Measurements from ENCODE around the gene TMEM131L.
"Not testable (repeated sequence)": the region's sequence is repeated elsewhere in the genome, so short reads cannot be mapped to it uniquely, and the experiment has no call there.

TMEM131L gene

DNA sequence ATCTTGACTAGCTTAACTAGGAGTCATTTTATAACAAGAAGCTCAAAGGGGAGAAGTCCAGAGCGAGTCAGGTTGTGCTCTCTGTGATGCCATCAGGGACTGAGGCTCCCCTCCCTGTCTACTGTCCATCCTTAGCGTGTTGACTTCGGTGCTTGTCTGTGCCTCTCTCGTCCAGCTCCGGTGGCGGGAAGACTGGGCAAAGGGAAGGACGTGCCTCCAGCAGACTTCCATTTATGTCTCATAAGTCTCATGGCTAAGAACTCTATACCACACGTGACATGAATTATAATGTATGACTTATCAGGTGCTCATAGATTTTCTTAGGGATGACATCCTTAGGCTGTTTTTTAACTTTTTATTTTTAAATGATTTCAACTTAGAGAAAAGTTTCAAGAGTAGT is 125.3 kb downstream of the TMEM131L start:
- in situ Hi-C loops (cut with MboI; ENCODE audit: low pct_unique_long_range_greater_than_20kb, low sequenced_read_pairs) = loop anchor here (25.0 kb wide), 1 partner anchor 429 kb away; no protein-coding TSS in a partner anchor
- no peak for DNase-seq

DNA sequence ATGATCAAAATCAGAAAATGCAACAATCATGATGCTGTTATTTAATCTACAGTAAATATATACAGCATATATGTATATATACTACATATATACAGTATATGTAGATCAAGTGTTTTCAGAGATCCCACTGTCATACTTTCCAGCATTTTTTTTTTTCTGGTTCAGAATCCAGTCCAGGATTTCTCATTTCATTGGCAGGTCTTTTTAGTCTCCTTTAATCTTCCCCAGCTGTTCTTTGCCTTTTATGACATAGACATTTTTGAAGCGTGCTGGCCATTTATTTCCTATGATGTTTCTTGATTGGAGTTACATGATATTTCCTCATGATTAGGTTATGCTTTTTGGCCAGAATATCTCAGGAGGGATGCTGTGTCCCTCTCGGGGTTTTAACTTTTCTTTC is 125.9 kb downstream of the TMEM131L start:
- in situ Hi-C loops (cut with MboI; ENCODE audit: low pct_unique_long_range_greater_than_20kb, low sequenced_read_pairs) = loop anchor here (25.0 kb wide), 1 partner anchor 430 kb away; no protein-coding TSS in a partner anchor
- no peak for DNase-seq

DNA sequence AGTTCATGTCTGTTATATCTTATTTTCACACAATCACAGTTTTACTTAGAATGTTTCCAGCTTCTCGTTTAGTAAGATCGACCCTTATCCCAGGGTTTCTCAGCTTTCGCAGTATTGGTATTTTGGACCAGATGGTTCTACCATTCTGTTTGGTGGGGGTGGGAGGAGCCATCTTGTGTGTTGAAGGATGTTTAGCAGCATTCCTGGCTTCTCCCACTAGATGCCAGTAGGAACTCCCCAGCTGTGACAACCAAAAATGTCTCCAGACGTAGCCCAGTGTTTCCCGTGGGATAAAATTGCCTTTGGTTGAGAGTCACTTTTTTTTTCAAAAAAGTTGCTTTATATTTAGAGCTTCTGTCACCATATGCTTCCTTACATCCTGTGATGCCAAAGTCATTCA is 127.0 kb downstream of the TMEM131L start:
- no peak for DNase-seq
- in situ Hi-C loops (cut with MboI; ENCODE audit: low pct_unique_long_range_greater_than_20kb, low sequenced_read_pairs) = loop anchor here (25.0 kb wide), 1 partner anchor 431 kb away; no protein-coding TSS in a partner anchor

DNA sequence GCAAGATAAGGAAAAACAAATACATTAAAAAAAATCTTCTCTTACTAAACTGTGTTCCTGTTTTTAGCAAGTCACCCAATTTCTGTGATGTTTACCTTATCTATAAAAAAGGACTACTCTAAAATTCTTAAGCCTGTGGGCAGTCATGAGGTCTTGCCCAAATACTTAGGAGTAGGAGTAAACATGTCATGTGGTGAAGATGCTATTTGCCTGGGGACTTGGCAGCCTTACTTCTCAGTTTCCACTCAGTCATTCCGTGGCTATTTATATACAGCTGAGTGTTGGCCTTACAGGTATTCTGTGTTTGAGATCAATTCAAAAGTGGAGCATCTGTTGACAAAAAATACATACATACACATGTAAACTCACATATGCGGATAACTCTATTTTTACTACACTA is 128.1 kb downstream of the TMEM131L start:
- in situ Hi-C loops (cut with MboI; ENCODE audit: low pct_unique_long_range_greater_than_20kb, low sequenced_read_pairs) = loop anchor here (25.0 kb wide), 1 partner anchor 432 kb away; no protein-coding TSS in a partner anchor
- no peak for DNase-seq

DNA sequence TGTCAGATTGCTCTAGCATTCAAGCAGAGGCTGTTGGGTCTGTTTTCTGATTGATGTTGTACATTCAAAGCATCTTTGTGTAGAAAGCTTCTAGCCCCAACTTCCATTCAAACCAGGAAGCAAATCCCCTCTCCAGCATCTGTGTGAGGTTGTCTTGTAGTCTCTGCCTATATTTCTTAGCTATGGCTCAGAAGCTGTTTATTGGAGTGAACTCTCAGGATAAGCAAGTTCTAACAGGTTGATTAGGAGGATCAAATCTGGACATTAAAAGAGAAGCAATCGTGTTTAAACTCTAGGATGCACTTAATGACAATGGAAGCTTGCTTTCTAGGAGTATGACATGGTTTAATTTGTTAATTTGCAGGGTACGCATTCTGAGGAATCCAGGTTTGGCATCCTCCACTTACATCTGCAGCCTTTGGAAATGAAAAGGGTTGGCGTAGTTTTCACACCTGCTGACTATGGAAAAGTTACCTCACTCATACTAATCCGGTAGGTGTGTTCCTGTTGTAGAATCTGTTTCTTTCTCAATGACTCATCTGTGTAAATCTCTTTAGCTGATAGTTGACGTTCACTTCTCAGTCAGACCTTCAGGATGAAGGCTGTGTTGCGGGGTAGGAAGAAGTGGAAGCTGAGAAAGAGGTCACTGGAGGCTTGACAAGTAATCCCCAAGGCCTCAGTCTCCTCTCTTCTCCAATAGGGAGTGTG is 129.9 kb downstream of the TMEM131L start:
- in situ Hi-C loops (cut with MboI; ENCODE audit: low pct_unique_long_range_greater_than_20kb, low sequenced_read_pairs) = loop anchor here (25.0 kb wide), 1 partner anchor 434 kb away; no protein-coding TSS in a partner anchor
- no peak for DNase-seq

DNA sequence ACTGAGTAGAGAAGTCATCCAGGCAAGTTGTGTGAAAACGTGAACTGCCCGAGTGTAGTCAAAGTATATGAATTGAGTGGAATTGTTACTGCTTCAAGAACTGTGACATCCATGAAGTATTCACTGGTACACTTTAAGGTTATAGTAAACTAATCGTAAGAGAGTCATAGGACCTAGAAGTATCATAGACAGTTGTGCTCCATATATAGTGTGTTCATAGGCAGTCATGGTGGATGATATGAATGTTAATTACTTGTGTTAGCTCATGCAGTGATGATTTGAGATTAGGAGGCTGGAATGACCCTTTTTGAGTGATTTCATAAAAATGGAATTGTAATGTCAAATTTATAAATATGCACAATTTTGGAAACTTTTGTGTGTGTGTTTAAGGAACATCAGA is 136.6 kb downstream of the TMEM131L start:
- in situ Hi-C loops (cut with MboI; ENCODE audit: low pct_unique_long_range_greater_than_20kb, low sequenced_read_pairs) = no loop called here
- DNase-seq = no peak

DNA sequence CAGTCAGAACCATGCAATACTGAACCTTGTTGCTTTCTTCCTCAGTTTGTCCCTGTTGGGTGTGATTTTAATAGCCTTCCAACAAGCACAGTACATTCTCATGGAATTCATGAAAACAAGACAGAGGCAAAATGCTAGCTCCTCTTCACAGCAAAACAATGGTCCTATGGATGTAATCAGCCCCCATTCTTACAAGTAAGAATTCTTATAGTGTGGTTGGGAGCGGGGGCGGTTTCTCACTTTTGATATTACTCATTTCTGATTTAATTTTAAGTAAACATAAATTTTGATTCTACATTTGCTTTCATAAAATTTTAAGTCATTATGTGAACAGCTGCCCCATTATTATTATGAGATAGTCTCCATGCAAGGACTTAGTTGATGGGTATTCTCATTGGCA is 137.1 kb downstream of the TMEM131L start:
- DNase-seq = no peak
- in situ Hi-C loops (cut with MboI; ENCODE audit: low pct_unique_long_range_greater_than_20kb, low sequenced_read_pairs) = no loop called here

DNA sequence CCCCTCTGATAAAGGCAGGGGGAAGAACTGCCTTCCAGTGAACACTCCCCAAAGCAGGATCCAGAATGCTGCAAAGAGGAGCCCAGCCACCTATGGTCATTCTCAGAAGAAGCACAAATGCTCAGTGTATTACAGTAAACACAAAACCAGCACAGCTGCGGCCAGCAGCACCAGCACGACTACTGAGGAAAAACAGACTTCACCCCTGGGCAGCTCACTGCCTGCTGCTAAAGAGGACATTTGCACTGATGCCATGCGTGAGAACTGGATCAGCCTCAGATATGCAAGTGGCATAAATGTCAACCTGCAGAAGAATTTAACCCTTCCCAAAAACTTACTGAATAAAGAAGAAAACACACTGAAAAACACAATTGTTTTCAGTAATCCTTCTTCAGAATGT is 137.7 kb downstream of the TMEM131L start:
- DNase-seq = no peak
- in situ Hi-C loops (cut with MboI; ENCODE audit: low pct_unique_long_range_greater_than_20kb, low sequenced_read_pairs) = no loop called here

DNA sequence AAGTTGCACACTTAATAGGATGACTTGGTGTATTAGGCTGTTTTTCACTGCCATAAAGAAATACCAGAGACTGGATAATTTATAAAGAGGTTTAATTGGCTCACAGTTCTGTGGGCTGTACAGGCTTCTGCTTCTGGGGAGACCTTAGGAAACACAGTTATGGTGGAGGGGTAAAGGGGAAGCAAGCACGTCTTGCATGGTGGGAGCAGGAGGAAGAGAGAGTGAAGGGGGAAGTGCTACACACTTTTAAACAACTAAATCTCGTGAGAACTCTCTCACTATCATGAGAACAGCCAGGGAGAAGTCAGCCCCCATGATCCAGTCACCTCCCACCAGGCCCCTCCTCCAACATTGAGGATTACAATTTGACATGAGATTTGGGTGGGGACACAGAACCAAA is 142.9 kb downstream of the TMEM131L start:
- peak; percentile 66 for DNase-seq
- in situ Hi-C loops (cut with MboI; ENCODE audit: low pct_unique_long_range_greater_than_20kb, low sequenced_read_pairs) = not testable (repeated sequence)

DNA sequence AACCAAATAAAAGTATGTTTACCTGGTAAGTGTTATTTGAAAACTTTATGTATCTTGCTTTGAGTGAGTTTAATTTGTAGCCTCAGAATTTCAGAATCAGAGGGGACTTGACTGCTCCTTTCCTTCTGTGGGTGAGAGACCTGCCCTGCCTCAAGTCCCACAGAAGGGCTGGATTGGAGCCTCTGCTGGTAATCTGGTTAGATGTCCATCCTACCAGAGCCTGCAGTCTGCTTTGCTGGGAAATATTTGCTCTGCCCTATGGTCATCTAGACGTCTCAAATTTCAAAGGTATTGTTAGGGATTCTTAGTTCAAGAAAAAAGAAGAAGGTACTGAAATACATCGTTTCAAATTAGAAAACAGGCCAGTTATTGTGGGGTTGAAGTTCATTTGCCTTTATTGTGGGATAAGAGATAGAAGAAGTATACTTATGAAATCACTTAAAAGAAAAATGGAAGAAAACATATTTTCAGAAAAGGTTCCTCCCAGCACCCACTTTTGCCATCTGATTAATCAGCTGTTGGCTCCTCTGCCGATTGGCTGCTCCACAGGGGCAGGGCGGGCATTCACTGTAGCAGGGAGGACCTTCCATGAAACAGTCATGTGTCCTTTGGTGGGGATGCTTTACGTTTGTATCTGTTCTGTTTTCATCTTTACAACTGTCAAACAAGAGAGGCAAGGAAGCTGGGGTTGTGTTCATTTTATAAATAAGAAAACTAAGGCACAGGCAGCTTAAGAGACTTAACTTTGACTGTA is 144.6 kb downstream of the TMEM131L start:
- in situ Hi-C loops (cut with MboI; ENCODE audit: low pct_unique_long_range_greater_than_20kb, low sequenced_read_pairs) = no loop called here
- DNase-seq = no peak

DNA sequence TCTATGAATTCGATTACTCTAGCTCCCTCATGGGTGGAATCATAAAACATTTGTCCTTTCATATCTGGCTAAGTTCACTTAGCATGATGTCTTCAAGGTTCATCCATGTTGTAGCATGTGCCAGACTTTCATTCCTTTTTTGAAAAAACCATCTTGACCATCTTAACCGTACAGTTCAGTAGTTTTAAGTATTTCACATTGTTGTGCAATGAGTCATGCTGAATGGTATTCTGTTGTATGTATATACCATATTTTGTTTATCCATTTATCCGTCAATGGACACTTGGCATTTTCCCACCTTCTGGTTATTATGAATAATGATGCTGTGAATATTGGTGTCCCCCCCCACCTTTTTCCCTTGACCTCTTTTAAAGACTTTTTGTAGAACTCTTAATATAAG is 145.5 kb downstream of the TMEM131L start:
- in situ Hi-C loops (cut with MboI; ENCODE audit: low pct_unique_long_range_greater_than_20kb, low sequenced_read_pairs) = no loop called here
- no peak for DNase-seq

DNA sequence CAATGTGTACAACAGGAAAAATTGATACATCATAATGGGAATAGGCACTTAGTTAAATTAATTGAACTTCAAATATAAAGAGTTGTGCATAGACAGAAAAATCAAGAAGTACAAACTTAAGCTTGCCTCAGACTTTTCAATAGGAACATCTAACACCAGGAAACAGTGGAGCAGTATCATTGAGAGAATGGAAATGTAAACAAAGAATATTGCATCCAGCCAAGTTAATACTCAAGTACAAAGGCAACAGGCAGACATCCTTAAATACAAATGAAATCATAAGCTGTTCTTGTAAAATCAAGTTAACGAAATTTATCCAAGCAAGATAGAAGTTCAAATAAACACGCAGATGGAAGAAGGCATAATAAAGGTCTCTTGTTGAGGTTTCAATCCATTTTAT is 146.7 kb downstream of the TMEM131L start:
- no peak for DNase-seq
- in situ Hi-C loops (cut with MboI; ENCODE audit: low pct_unique_long_range_greater_than_20kb, low sequenced_read_pairs) = no loop called here

DNA sequence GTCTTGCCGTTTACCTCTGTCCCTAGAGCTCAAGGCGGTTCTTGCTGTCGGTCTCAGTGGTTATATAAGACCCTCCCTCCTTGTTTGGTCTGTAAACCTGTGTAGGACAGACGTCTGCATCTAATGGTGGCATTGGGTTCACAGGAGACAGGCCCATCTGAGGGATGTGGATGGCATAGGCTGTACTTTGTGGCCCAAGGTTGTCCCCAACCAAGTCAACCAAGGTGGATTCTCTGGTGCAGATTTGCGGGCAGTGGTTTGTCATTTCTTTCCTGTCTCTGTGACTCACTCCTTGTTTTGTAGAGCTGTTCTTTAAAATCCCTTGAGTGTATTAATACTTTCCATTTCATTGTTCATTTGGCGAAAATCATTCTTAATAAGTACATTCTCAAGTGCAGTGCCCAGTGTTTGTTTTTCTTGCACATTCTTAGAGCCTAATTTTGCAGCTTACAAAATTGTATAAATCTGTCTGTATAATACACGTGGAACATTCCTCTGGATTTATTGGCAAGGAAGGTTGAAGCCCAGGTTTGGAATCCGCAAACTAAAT is 149.9 kb downstream of the TMEM131L start:
- in situ Hi-C loops (cut with MboI; ENCODE audit: low pct_unique_long_range_greater_than_20kb, low sequenced_read_pairs) = no loop called here
- no peak for DNase-seq

DNA sequence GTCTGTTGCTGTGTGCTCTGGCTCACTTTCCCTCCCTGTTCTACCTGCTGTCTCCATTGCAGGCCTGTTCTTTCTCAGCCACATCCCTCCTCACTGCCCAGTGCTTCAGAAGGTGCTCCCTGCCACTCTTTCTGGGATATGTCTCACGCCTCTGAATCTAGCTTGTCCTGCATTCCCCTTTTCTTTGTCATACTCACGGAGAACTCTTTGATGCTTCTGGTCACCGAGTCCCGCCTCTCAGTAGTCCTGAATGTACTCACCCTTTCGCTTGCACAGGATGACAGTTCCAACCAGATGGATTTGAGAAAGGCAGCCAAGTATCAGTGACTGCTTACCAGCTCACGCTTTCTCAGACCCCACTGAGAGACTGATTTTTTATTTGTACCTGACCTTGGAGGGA is 152.7 kb downstream of the TMEM131L start:
- no peak for DNase-seq
- in situ Hi-C loops (cut with MboI; ENCODE audit: low pct_unique_long_range_greater_than_20kb, low sequenced_read_pairs) = no loop called here

DNA sequence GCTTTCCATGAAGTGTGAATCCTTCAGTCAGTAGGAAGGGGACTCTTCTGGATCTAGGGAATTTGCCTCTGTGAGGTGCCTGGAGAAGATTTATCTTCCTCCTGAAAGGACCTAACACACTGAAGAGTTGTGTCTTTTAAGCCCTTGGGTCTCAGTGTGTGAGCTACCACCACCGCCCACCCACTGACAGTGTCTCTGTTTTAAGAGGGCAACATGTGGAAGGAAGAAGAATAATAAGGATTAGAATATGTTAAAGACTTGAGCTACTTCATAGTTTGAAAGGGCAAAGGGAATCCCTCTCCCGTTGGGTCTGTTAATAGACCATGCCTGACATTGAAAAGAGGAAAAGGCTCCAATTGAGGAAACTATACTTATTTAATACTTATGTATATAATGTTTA is 153.7 kb downstream of the TMEM131L start:
- in situ Hi-C loops (cut with MboI; ENCODE audit: low pct_unique_long_range_greater_than_20kb, low sequenced_read_pairs) = no loop called here
- DNase-seq = no peak

DNA sequence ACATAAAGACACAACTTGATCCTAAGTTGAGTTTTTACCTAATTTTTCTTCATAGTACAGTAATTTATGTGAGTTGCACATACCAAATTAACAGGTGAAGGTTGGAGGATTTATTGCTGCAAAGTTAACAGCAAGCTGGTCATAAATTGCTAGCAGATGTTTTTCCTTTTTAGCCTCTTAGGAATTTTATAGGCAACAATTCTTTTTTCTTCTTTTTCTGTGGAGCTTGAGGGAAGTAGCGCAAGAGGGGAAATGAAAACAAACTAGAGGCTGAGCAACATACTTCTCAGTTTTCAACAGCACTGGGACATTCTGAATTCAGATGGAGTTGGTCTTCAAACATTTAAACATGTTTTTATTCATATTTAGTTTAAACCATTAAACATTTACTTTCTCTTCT is 154.2 kb downstream of the TMEM131L start:
- in situ Hi-C loops (cut with MboI; ENCODE audit: low pct_unique_long_range_greater_than_20kb, low sequenced_read_pairs) = no loop called here
- DNase-seq = no peak

DNA sequence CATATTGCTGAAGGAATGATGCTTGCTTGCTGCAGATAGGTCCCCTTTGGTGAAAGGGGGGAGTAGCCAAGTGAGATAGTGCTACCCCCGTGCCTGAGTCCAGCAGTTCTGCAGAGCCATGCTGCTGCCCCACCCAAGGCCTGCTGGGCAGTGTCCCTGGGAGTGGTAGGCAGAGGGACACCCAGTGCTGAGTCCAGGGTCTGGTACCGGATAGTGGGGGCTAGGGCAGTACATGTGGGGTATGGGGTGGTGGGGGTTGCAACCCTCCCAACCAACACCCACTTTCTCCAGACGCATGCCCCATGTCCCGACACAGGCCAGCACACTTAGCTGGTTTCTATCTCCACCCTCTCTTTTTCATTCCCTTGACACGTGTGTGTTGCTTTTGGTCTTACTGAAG is 155.9 kb downstream of the TMEM131L start:
- no peak for DNase-seq
- in situ Hi-C loops (cut with MboI; ENCODE audit: low pct_unique_long_range_greater_than_20kb, low sequenced_read_pairs) = no loop called here

DNA sequence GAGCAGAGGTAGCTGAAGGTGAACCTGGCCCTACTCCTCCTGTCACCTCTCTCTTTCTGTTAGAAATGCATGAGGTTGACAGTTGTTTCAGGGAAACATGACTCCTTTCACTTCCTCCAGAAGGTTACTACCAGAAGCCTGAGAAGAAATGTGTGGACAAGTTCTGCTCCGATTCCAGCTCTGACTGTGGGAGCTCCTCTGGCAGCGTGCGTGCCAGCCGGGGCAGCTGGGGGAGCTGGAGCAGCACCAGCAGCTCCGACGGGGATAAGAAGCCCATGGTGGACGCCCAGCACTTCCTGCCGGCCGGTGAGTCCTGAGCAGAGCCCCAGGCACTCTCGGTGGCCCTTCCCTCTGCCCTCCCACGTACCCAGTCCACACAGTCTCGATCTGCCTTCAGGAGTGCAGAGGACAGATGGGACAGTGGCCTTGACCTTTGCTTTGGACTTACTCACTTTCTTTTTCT is 156.6 kb downstream of the TMEM131L start:
- in situ Hi-C loops (cut with MboI; ENCODE audit: low pct_unique_long_range_greater_than_20kb, low sequenced_read_pairs) = no loop called here
- DNase-seq = no peak

DNA sequence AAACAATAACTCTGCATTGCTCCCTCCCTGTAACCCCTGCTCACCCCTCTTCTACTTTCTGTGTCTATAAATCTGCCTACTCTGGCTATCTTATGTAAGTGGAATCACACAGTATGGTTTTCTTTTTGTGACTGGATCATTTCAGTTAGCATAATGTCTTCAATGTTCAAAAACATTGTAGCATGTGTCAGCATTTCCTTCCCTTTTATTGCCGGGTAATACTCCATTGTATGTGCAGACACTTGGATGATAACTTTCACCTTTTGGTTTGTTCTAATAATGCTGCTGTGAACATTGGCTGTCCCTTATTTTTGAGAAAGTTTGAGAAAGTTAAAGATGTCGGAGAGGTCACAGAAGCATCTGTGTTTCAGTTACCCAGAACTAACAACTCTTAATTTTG is 157.3 kb downstream of the TMEM131L start:
- in situ Hi-C loops (cut with MboI; ENCODE audit: low pct_unique_long_range_greater_than_20kb, low sequenced_read_pairs) = no loop called here
- DNase-seq = no peak

DNA sequence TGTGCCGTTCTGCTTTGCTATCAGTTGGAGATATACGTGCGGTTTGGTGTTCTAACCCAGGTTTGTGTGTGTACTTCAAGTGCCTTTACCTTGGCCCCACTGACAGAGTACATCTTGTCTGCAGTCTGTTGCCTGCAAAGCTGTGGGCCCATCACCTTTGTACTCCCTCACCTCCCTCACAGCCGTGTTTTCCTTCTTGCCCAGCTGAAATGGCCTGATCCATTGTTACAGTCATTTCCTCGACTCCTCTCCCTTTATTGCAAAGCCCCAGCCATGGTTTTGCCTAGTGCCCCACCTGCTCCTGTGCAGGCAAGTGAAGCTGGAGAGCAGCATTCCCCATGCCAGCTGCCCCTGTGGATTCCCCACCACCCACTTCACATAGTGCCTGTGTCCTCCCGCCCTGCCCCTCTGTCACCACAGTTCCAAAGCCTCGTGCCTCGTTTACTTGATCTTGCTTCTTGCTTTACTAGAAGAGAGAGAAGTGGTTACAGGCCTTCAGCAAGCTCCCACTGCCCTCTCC is 162.7 kb downstream of the TMEM131L start:
- DNase-seq = no peak
- in situ Hi-C loops (cut with MboI; ENCODE audit: low pct_unique_long_range_greater_than_20kb, low sequenced_read_pairs) = no loop called here

Measured in KBM-7 (cell line).